GM19328 (cell line): ENCODE measurements around the gene SLC49A3.

Experiments used
- ATAC-seq: cut with Tn5 transposase; IDR thresholded peaks from one replicate; pipeline ENCODE4 v1.9.1; 2021; ENCODE audit warnings: mild to moderate bottlenecking, moderate library complexity; ENCODE audit not compliant: unreplicated experiment

Gene SLC49A3

GRCh38 chr4:667545-667925 lies 21.4 kb downstream of the SLC49A3 start:
- no peak for ATAC-seq

- ATAC-seq: no peak
Measured at GRCh38 chr4:666822-667544, 22.0 kb downstream of the SLC49A3 start.

- no peak for ATAC-seq
Measured at GRCh38 chr4:666436-666810, 22.5 kb downstream of the SLC49A3 start.

GRCh38 chr4:665751-666435 lies 23.1 kb downstream of the SLC49A3 start:
- no peak for ATAC-seq

GRCh38 chr4:665381-665750 lies 23.6 kb downstream of the SLC49A3 start:
- no peak for ATAC-seq

- ATAC-seq: no peak
Measured at GRCh38 chr4:664713-665231, 24.2 kb downstream of the SLC49A3 start.

GRCh38 chr4:663438-664428 lies 25.2 kb downstream of the SLC49A3 start:
- no peak for ATAC-seq

GRCh38 chr4:663046-663437 lies 25.9 kb downstream of the SLC49A3 start:
- no peak for ATAC-seq

- no peak for ATAC-seq
Measured at GRCh38 chr4:661881-662761, 26.8 kb downstream of the SLC49A3 start.

GRCh38 chr4:661231-661630 lies 27.7 kb downstream of the SLC49A3 start:
- ATAC-seq: no peak

- no peak for ATAC-seq
Measured at GRCh38 chr4:660401-660800, 28.6 kb downstream of the SLC49A3 start.

GRCh38 chr4:659851-660250 lies 29.1 kb downstream of the SLC49A3 start:
- ATAC-seq: no peak

- ATAC-seq: no peak
Measured at GRCh38 chr4:658681-659667, 30.0 kb downstream of the SLC49A3 start.

GRCh38 chr4:657834-658667 lies 30.9 kb downstream of the SLC49A3 start:
- no peak for ATAC-seq

- no peak for ATAC-seq
Measured at GRCh38 chr4:657338-657833, 31.6 kb downstream of the SLC49A3 start.

GRCh38 chr4:656436-657337 lies 32.3 kb downstream of the SLC49A3 start:
- ATAC-seq: no peak
